Upper lobe of left lung (tissue), 6 donors: Measurements from ENCODE around the gene ADIPOR2. TPM values are rescaled to one million over a fixed set of nuclear protein-coding genes. Genes with fewer than 3 reads are reported as not detected.

Experiments used
- ATAC-seq, 2 donors: fragments of 200-7000 bp; cut with Tn5 transposase; one replicate each; pipeline ENCODE4 v1.9.1; 2022; ENCODE audit warnings: mild to moderate bottlenecking in 2 of 2, moderate library complexity in 2 of 2; ENCODE audit not compliant: low FRiP score in 2 of 2
- DNase-seq, 2 donors: peaks; one replicate each; pipeline ENCODE4 v3.0.0-alpha.2; 2019 to 2020
- H3K27ac ChIP-seq, 4 donors: fragments of 200-600 bp; sonication (generic); one replicate each; pipeline ENCODE4 v1.5.1; 2016 to 2019
- H3K27me3 ChIP-seq, 4 donors: fragments of 200-600 bp; sonication (generic); one replicate each; pipeline ENCODE4 v1.5.1; 2017 to 2019
- H3K36me3 ChIP-seq, 4 donors: fragments of 200-600 bp; sonication (generic); one replicate each; pipeline ENCODE4 v1.5.1; 2016 to 2019
- H3K4me1 ChIP-seq, 4 donors: fragments of 200-600 bp; sonication (generic); one replicate each; pipeline ENCODE4 v1.5.1; 2018 to 2019
- H3K4me3 ChIP-seq, 4 donors: fragments of 200-600 bp; sonication (generic); one replicate each; pipeline ENCODE4 v1.5.1; 2017 to 2019; ENCODE audit warnings: mild to moderate bottlenecking in 2 of 4, moderate library complexity in 1 of 4
- H3K9me3 ChIP-seq, 4 donors: fragments of 200-600 bp; sonication (generic); one replicate each; pipeline ENCODE4 v1.5.1; 2018 to 2019
- CTCF ChIP-seq, 6 experiments: fragments of 450-650 bp in 4 of 6; fragments of 200-600 bp in 2 of 6; sonication (generic) in 2 of 6; IDR thresholded peaks; one replicate each; pipeline ENCODE4 v1.5.1; 2016 to 2019; ENCODE audit warnings: antibody characterized with exemption in 6 of 6
- EP300 ChIP-seq, 4 donors: sonication (generic); formaldehyde crosslinking; IDR thresholded peaks; one replicate each; pipeline ENCODE4 v1.5.1; 2017; ENCODE audit warnings: antibody characterized with exemption in 4 of 4, control low read depth in 2 of 4
- POLR2A ChIP-seq, 4 donors: fragments of 450-650 bp; IDR thresholded peaks; one replicate each; pipeline ENCODE4 v1.5.1; 2016 to 2017; ENCODE audit warnings: antibody characterized with exemption in 4 of 4, mild to moderate bottlenecking in 2 of 4
- POLR2AphosphoS5 ChIP-seq, 2 donors: sonication (generic); formaldehyde crosslinking; IDR thresholded peaks; one replicate each; pipeline ENCODE4 v1.5.1; 2017; ENCODE audit warnings: antibody characterized with exemption in 2 of 2
- WGBS, 2 donors: methylation state at CpG; one replicate each; pipeline ENCODE4 v1.1.5; 2017 to 2018; 5-methylcytosine and 5-hydroxymethylcytosine counted together
- total RNA-seq, 6 donors: library from RNA; depleted of rRNA in 4 of 6; stranded (reverse); fragments of >200 nt in 4 of 6; gene quantifications; one replicate each; pipeline versions ENCODE4 v1.1.0 to v1.2.1, GENCODE V29; 2016 to 2021
- donor health status: DM: no; HTN: no; CAD: no; lungs with moderate emphysema.
- donor health status: DM: no; HTN: yes; CAD: no; lungs with severe emphysema.

The ADIPOR2 gene
- total RNA-seq, 6 donors from 2014 or later: 45.1 to 82.3 (median 68.6) TPM

GRCh38 chr12:1668833-1669543 is 21.9 kb upstream of the ADIPOR2 start:
- WGBS, 2 donors: 59 to 63% methylated on average over 18 of the region's 18 CpGs
- ATAC-seq: peak in 1 of 2 donors; percentile 75
- H3K36me3 ChIP-seq: no peaks in the 10 kb centered on the region
- H3K9me3 ChIP-seq: no peaks in the 10 kb centered on the region
- H3K4me3 ChIP-seq: no peak overlapping the region
- H3K27me3 ChIP-seq: no peaks in the 10 kb centered on the region
- TF ChIP-seq POLR2AphosphoS5 (IDR thresholded peaks at IDR 0.05): peak; percentile 58 to 61
- peak in 1 of 4 donors; percentile 12 for TF ChIP-seq POLR2A (IDR thresholded peaks at IDR 0.05)
- TF ChIP-seq CTCF (IDR thresholded peaks at IDR 0.05): no peak
- peak in 1 of 4 donors; percentile 39 for TF ChIP-seq EP300 (IDR thresholded peaks at IDR 0.05)
- peaks cover 13 to 30% (median 19%) of the 10 kb centered on the region in 4 donors for H3K4me1 ChIP-seq
- H3K27ac ChIP-seq: peak overlapping the region in 2 of 4 donors; percentile 33 to 83
- peak in 1 of 2 donors; percentile 72 for DNase-seq

DNA sequence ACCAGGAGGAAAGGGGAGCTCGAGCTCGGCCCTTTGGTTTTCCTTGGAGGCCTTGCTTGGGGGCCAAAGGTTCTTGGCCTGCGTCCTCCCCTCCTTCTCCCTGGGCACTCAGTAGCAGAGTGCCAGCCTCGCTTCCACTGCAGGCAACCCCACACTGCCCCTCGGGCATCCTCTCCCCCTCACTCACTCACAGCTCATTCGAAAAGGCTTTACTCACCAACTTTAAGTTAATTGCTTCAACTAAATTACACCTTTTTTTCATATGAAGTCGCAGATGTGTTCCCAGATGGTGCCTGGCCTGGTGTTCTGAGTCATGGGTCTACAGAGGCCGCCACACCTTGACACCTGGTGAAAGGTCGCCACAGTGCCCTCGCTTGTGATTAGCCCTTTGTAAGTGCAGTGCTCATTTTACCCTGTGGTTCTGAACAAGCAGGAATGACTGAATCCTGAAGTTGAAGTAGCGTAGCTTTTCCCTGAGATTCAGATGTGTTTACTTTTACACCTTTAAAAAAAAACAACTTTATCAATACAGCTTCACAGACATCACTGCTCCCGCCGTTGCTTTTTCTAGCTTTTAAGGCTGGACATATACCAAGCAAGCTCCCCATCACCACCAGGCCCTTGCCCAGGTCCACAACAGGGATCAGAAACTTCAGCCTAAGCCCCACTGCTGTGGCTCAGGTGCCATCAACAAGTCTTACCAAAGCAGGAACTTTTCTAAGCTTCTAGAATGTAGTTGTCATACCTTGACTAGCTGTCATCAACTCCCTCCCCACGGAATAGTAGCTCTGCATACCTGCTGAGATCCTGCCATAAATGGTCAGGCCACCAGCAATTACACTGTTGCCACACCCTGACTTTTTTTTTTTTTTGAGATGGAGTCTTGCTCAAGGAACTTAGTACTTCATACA is 20.3 kb upstream of the ADIPOR2 start:
- H3K36me3 ChIP-seq: no peaks in the 10 kb centered on the region
- no peak for TF ChIP-seq POLR2AphosphoS5 (IDR thresholded peaks at IDR 0.05)
- TF ChIP-seq POLR2A (IDR thresholded peaks at IDR 0.05): no peak
- no peak for TF ChIP-seq EP300 (IDR thresholded peaks at IDR 0.05)
- TF ChIP-seq CTCF (IDR thresholded peaks at IDR 0.05): no peak
- WGBS, 2 donors: 82 to 83% methylated on average over 14 of the region's 14 CpGs
- DNase-seq: no peak
- H3K27me3 ChIP-seq: no peaks in the 10 kb centered on the region
- no peaks in the 10 kb centered on the region for H3K9me3 ChIP-seq
- no peak overlapping the region for H3K4me3 ChIP-seq
- ATAC-seq: no peak
- peaks cover 13 to 28% (median 19%) of the 10 kb centered on the region in 4 donors for H3K4me1 ChIP-seq
- no peak overlapping the region for H3K27ac ChIP-seq

DNA sequence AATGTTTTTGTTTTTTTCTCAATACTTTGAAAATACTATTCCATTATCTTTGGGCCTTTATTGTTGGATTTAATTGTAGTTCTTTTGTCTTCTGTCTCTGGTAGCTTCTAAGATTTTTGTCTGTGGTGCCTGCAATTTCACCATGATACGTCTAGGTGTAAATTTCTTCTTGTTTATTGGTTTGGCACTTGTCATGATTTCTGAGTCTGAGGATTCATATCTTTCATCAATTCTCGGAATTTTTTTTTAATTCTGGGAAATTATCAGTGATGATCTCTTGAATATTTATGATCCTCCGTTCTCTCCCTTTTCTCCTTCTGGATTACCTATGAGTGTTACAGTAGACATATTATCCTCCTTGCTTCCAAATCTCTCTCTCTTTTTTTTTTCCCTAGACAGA is 14.8 kb upstream of the ADIPOR2 start:
- no peak for DNase-seq

GRCh38 chr12:1680804-1681492 is 9.9 kb upstream of the ADIPOR2 start:
- Histone ChIP-seq H3K4me1 (peaks cover 0 to 12% (median 6%) of the 10 kb centered on the region in 4 donors), H3K4me3 (no peak overlapping the region), H3K36me3 (no peaks in the 10 kb centered on the region), H3K9me3 (no peaks in the 10 kb centered on the region), H3K27ac (peak overlapping the region; percentile 55 to 86 (median 64)), H3K27me3 (no peaks in the 10 kb centered on the region)
- ATAC-seq: no peak
- DNase-seq: no peak
- TF ChIP-seq POLR2AphosphoS5 (IDR thresholded peaks at IDR 0.05) (peak in 1 of 2 donors; percentile 48), POLR2A (IDR thresholded peaks at IDR 0.05) (no peak)
- WGBS, 2 donors: 71 to 72% methylated on average over 7 of the region's 7 CpGs

More for the DNA sequence above, 14.8 kb upstream of the ADIPOR2 start:
- no peak for ATAC-seq
- Histone ChIP-seq H3K4me3 (no peak overlapping the region), H3K36me3 (no peaks in the 10 kb centered on the region), H3K27me3 (no peaks in the 10 kb centered on the region), H3K9me3 (no peaks in the 10 kb centered on the region), H3K27ac (no peak overlapping the region), H3K4me1 (peaks cover 0 to 7% (median 2%) of the 10 kb centered on the region in 4 donors)
- TF ChIP-seq EP300 (IDR thresholded peaks at IDR 0.05) (no peak), POLR2A (IDR thresholded peaks at IDR 0.05) (no peak)
- WGBS, 2 donors: 93 to 96% methylated on average over 3 of the region's 3 CpGs

GRCh38 chr12:1681493-1681807 is 9.4 kb upstream of the ADIPOR2 start:
- no peaks in the 10 kb centered on the region for H3K36me3 ChIP-seq
- ATAC-seq (no peak), DNase-seq (no peak)
- peaks cover 0 to 12% (median 6%) of the 10 kb centered on the region in 4 donors for H3K4me1 ChIP-seq
- no peaks in the 10 kb centered on the region for H3K9me3 ChIP-seq
- H3K4me3 ChIP-seq: no peak overlapping the region
- TF ChIP-seq CTCF (IDR thresholded peaks at IDR 0.05): no peak
- TF ChIP-seq POLR2AphosphoS5 (IDR thresholded peaks at IDR 0.05): no peak
- no peak for TF ChIP-seq EP300 (IDR thresholded peaks at IDR 0.05)
- TF ChIP-seq POLR2A (IDR thresholded peaks at IDR 0.05): no peak
- no peaks in the 10 kb centered on the region for H3K27me3 ChIP-seq
- H3K27ac ChIP-seq: peak overlapping the region; percentile 55 to 86 (median 64)
- WGBS, 2 donors: 34 to 45% methylated on average over 2 of the region's 2 CpGs
